Stimulated activated CD4-positive, alpha-beta T cell treated with anti-CD3 and anti-CD28 coated beads, Interleukin-4, amount 100 ng/mL, for 1 hour (primary cell): Measurements from ENCODE around the gene MPHOSPH8.
"Not testable (repeated sequence)": the region's sequence is repeated elsewhere in the genome, so short reads cannot be mapped to it uniquely, and the experiment has no call there.

Source experiments
- DNase-seq: peaks from one replicate; pipeline ENCODE4 v3.0.0-alpha.2; 2020

MPHOSPH8 gene

GRCh38 chr13:19634256-19634740 lies 839 bp downstream of the MPHOSPH8 start:
- DNase-seq = no peak

GRCh38 chr13:19635926-19636325 lies 2.5 kb downstream of the MPHOSPH8 start:
- DNase-seq = not testable (repeated sequence)

- DNase-seq = no peak
These were observed 10.2 kb downstream of the MPHOSPH8 start for GRCh38 chr13:19643652-19644051.

GRCh38 chr13:19645000-19645399 lies 11.5 kb downstream of the MPHOSPH8 start:
- DNase-seq = no peak

GRCh38 chr13:19646063-19646462 lies 12.6 kb downstream of the MPHOSPH8 start:
- no peak for DNase-seq

GRCh38 chr13:19650742-19651141 lies 17.3 kb downstream of the MPHOSPH8 start:
- no peak for DNase-seq

- no peak for DNase-seq
These were observed 24.6 kb downstream of the MPHOSPH8 start for GRCh38 chr13:19657872-19658591.

- no peak for DNase-seq
These were observed 25.4 kb downstream of the MPHOSPH8 start for GRCh38 chr13:19658831-19659230.

- no peak for DNase-seq
These were observed 27.7 kb downstream of the MPHOSPH8 start for GRCh38 chr13:19661126-19661525.

GRCh38 chr13:19661561-19661960 lies 28.1 kb downstream of the MPHOSPH8 start:
- no peak for DNase-seq

- DNase-seq = no peak
These were observed 30.0 kb downstream of the MPHOSPH8 start for GRCh38 chr13:19663416-19663979.

- DNase-seq = no peak
These were observed 31.2 kb downstream of the MPHOSPH8 start for GRCh38 chr13:19664481-19665230.

GRCh38 chr13:19665427-19665859 lies 32.0 kb downstream of the MPHOSPH8 start:
- DNase-seq = no peak

GRCh38 chr13:19668778-19669177 lies 35.3 kb downstream of the MPHOSPH8 start:
- no peak for DNase-seq

GRCh38 chr13:19670147-19670546 lies 36.7 kb downstream of the MPHOSPH8 start:
- no peak for DNase-seq

GRCh38 chr13:19672990-19673389 lies 39.5 kb downstream of the MPHOSPH8 start:
- DNase-seq = no peak

- DNase-seq = no peak
These were observed 40.3 kb downstream of the MPHOSPH8 start for GRCh38 chr13:19673473-19674430.

- no peak for DNase-seq
These were observed 41.4 kb downstream of the MPHOSPH8 start for GRCh38 chr13:19674898-19675297.

- no peak for DNase-seq
These were observed 42.7 kb downstream of the MPHOSPH8 start for GRCh38 chr13:19676168-19676567.

GRCh38 chr13:19680751-19681150 lies 47.3 kb downstream of the MPHOSPH8 start:
- no peak for DNase-seq

- no peak for DNase-seq
These were observed 48.1 kb downstream of the MPHOSPH8 start for GRCh38 chr13:19681517-19681916.

- DNase-seq = no peak
These were observed 51.6 kb downstream of the MPHOSPH8 start for GRCh38 chr13:19685034-19685433.

- DNase-seq = no peak
These were observed 52.0 kb downstream of the MPHOSPH8 start for GRCh38 chr13:19685437-19685836.
